GM21825 (cell line): ENCODE results near the gene IQGAP2.
"Not testable (repeated sequence)": the region's sequence is repeated elsewhere in the genome, so short reads cannot be mapped to it uniquely, and the experiment has no call there.

Experiments
- ATAC-seq: cut with Tn5 transposase; IDR thresholded peaks from one replicate; pipeline ENCODE4 v1.9.1; 2021; ENCODE audit warnings: mild to moderate bottlenecking, moderate library complexity; ENCODE audit not compliant: unreplicated experiment

Gene IQGAP2

GRCh38 chr5:76499507-76500161 lies 96.5 kb downstream of the IQGAP2 start:
- ATAC-seq: no peak

GRCh38 chr5:76500633-76501393 lies 97.7 kb downstream of the IQGAP2 start:
- no peak for ATAC-seq

GRCh38 chr5:76503929-76504328 lies 100.8 kb downstream of the IQGAP2 start:
- no peak for ATAC-seq

- ATAC-seq: no peak
Observed at GRCh38 chr5:76504901-76505564, 101.9 kb downstream of the IQGAP2 start.

GRCh38 chr5:76513476-76513875 lies 110.4 kb downstream of the IQGAP2 start:
- ATAC-seq: no peak

- no peak for ATAC-seq
Observed at GRCh38 chr5:76514292-76514691, 111.2 kb downstream of the IQGAP2 start.

- ATAC-seq: no peak
Observed at GRCh38 chr5:76514713-76515112, 111.6 kb downstream of the IQGAP2 start.

- no peak for ATAC-seq
Observed at GRCh38 chr5:76517334-76517733, 114.2 kb downstream of the IQGAP2 start.

- not testable (repeated sequence) for ATAC-seq
Observed at GRCh38 chr5:76518246-76518645, 115.2 kb downstream of the IQGAP2 start.

- ATAC-seq: peak; percentile 71
Observed at GRCh38 chr5:76521240-76521758, 118.2 kb downstream of the IQGAP2 start.

- no peak for ATAC-seq
Observed at GRCh38 chr5:76522103-76522935, 119.2 kb downstream of the IQGAP2 start.

- ATAC-seq: no peak
Observed at GRCh38 chr5:76524101-76524835, 121.2 kb downstream of the IQGAP2 start.

GRCh38 chr5:76524868-76525267 lies 121.8 kb downstream of the IQGAP2 start:
- ATAC-seq: no peak

GRCh38 chr5:76525956-76526355 lies 122.9 kb downstream of the IQGAP2 start:
- no peak for ATAC-seq

- ATAC-seq: no peak
Observed at GRCh38 chr5:76526950-76527583, 124.0 kb downstream of the IQGAP2 start.

GRCh38 chr5:76527685-76528161 lies 124.6 kb downstream of the IQGAP2 start:
- ATAC-seq: no peak

GRCh38 chr5:76528547-76529331 lies 125.7 kb downstream of the IQGAP2 start:
- ATAC-seq: no peak

- no peak for ATAC-seq
Observed at GRCh38 chr5:76529464-76530344, 126.6 kb downstream of the IQGAP2 start.
